ENCODE results near the gene SBNO2.

Gene SBNO2, protein sequence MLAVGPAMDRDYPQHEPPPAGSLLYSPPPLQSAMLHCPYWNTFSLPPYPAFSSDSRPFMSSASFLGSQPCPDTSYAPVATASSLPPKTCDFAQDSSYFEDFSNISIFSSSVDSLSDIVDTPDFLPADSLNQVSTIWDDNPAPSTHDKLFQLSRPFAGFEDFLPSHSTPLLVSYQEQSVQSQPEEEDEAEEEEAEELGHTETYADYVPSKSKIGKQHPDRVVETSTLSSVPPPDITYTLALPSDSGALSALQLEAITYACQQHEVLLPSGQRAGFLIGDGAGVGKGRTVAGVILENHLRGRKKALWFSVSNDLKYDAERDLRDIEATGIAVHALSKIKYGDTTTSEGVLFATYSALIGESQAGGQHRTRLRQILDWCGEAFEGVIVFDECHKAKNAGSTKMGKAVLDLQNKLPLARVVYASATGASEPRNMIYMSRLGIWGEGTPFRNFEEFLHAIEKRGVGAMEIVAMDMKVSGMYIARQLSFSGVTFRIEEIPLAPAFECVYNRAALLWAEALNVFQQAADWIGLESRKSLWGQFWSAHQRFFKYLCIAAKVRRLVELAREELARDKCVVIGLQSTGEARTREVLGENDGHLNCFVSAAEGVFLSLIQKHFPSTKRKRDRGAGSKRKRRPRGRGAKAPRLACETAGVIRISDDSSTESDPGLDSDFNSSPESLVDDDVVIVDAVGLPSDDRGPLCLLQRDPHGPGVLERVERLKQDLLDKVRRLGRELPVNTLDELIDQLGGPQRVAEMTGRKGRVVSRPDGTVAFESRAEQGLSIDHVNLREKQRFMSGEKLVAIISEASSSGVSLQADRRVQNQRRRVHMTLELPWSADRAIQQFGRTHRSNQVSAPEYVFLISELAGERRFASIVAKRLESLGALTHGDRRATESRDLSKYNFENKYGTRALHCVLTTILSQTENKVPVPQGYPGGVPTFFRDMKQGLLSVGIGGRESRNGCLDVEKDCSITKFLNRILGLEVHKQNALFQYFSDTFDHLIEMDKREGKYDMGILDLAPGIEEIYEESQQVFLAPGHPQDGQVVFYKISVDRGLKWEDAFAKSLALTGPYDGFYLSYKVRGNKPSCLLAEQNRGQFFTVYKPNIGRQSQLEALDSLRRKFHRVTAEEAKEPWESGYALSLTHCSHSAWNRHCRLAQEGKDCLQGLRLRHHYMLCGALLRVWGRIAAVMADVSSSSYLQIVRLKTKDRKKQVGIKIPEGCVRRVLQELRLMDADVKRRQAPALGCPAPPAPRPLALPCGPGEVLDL (N-terminal part only)

DNA sequence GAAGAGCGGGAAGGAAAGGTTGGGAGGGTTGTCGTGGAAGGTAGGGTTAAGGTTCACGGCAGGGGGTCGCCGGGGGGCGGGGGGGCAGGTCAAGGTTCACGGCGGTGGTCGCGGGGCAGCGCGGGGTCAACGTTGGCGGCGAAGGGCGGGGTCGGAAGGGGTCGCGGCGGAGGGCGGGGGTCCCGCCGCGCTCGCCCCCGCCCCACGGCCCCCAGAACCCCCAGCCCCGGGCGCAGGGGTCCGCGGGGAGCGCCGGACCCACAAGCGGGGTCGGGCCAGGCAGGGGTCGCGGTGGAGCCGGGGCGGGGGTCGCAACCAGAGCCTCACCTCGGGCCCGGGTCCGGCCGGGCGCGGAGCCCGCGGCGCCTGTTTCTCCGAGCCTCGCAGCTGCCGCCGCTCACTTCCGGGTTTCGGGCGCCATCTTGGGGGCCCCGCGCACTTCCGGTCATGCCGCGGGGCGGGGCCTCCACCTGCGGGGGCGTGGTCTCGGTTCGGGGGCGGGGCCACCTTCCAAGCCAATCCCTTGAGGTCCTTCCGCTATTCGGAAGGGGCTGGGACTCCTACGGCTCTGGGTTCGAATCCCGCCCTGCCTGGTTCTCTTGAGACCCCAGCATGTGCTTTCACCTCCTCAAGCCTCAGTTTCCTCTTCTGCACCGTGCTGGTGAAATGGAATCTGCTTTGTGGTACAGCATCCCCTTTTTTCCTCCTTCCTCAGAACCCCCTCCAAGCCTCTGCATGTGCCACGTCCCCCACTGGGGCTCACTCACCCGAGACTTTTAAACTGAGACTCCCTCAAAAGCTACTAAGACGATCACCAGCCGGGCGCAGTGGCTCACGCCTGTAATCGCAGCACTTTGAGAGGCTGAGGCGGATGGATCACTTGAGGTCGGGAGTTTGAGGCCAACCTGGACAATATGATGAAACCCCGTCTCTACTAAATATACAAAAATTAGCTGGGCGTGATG lies at the start of gene SBNO2:
TSS of gene SBNO2 (minus strand) at position 424 of the 965 bp plus-strand sequence. CDS start 19,992 bp downstream, outside the sequence.
- Histone ChIP-seq H3K27ac (peak within 1 kb of the TSS; percentile 95 to 100 (median 99)), H3K4me3 (peak within 1 kb of the TSS; percentile 75 to 96 (median 85))

DNA sequence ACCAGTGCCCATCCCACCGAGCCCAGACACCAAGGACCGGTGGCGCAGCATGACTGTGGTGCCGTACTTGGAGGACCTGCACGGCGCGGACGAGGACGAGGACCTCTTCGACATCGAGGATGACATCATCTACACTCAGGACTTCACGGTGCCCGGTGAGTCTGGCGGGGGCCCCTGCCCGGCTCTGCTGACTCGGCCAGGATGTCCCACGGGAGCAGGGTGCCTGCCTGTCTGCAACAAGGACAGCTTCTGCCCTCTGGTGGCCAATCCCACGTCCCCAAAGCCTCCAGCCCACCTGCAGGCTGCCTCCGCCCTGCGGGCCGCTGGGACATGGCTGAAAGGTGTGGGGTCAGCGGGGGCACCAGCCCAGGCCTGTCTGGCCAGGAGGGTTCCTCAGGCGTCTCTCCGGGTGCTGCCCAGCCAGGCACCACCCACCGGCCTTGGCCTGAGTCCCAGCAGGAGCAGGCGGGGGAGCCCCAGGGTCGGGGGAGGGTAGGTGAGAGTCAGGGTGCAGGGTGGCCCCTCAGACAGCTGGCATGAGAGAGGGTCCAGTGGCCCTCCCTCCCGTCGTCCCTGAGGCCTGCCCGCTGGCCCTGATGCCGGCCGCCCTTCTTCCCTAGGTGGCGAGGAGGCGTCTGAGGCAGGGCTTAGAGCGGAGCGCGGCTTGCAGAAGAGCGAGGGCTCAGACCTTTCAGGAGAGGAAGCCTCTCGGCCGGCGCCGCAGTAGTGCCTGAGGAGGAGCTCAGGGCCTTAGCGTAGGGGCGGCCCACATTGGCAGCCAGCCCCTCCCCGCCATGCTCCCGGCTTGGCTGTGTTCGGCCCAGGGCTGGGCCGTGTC lies 49.2 kb upstream of the SBNO2 start:
- H3K27ac ChIP-seq: no peak overlapping the region
- no peak overlapping the region for H3K4me3 ChIP-seq

DNA sequence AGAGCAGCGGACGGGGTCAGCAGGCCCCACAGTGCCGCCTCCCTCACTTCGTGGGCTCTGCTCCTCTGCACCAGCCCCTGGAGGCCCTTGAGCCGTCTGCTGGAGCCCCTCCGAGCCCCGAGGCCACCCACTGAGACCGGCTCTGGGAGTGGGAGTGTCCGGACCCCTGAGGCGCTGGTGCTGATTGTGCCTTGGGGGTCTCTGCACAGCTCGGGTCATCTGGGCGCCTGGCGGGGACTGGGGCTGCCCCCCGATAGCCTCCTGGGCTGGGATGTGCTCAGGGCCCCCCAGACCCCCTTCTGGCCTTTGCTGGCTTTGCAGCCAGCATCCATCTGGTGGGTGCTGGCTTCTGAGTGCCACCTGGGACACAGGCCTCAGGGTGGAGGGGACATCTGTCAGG lies 48.3 kb upstream of the SBNO2 start:
- Histone ChIP-seq H3K4me3 (no peak overlapping the region), H3K27ac (peak overlapping the region in 2 of 21 experiments; percentile 0 to 64)

DNA sequence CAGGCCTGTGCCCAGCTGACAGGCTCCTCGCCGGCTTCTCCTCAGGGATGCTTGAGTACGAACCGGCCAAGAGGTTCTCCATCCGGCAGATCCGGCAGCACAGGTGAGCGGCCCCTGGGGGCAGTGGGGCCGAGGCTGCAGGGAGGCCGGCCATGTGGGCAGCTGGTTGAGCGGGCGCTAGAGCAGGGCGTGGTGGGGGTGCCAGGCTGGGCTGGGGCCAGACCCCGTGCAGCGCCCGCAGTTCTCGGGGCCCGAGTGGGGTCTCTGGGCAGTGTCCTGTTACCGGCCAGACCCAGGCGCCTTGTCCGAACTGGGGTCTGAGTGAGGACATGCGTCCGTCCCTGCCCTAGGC lies 47.8 kb upstream of the SBNO2 start:
- H3K27ac ChIP-seq: peak overlapping the region in 4 of 21 experiments; percentile 0 to 64 (median 32)
- H3K4me3 ChIP-seq: no peak overlapping the region

DNA sequence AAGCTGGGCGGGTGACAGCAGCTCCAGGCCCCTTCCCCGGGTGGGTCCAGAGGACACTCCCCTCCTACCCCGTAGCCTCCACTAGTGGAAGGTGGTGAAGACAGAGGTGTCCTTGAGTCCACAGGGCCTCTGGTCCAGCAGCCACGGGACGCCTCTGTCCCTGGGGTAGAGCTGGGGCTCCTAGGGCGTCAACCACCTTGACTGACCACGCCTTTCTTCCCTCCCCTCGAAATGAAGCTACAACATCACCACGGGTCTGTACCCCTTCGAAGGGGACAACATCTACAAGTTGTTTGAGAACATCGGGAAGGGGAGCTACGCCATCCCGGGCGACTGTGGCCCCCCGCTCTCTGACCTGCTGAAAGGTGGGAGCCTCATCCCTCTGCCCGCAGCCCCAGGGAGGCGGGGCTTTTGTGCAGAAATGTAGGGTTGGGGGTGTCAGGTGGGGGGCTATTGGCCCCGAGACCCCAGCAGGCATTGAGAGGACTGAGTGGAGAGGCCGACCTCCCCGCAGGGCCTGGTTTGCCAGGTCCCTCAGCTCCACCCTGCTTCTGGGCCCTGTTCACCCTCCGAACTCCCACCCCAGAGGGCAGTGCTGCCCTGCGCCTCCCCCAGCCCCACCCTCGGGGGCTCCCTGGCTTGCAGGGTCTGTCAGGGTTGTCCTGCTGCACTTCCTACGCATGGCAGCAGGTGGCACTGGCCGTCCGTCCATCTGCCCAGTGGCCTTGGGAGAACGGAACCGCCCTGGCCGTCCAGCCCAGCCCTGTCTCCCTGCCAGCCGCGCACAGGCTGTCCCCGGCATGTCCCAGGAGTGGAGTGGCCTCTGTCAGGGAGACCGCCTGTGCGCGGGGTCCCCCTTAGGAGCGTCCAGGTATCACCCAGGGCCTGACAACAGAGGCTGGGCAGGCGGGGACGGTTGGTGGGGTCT lies 47.2 kb upstream of the SBNO2 start:
- H3K27ac ChIP-seq: peak overlapping the region in 5 of 21 experiments; percentile 4 to 64 (median 21)
- H3K4me3 ChIP-seq: no peak overlapping the region

DNA sequence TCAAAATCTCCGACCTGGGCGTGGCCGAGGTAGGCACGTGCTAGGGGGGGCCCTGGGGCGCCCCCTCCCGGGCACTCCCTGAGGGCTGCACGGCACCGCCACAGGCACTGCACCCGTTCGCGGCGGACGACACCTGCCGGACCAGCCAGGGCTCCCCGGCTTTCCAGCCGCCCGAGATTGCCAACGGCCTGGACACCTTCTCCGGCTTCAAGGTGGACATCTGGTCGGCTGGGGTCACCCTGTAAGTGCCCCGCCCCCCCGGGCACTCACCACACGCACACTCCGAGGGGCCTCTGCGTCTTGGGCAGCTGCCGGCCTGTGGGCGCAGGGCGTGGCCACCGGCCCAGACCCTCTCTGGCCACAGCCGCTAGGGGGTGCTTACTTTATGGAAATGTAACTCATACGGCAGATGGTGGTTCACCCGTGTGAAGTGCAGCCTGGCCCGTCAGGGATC lies 46.4 kb upstream of the SBNO2 start:
- Histone ChIP-seq H3K27ac (peak overlapping the region in 3 of 21 experiments; percentile 10 to 23 (median 21)), H3K4me3 (no peak overlapping the region)

DNA sequence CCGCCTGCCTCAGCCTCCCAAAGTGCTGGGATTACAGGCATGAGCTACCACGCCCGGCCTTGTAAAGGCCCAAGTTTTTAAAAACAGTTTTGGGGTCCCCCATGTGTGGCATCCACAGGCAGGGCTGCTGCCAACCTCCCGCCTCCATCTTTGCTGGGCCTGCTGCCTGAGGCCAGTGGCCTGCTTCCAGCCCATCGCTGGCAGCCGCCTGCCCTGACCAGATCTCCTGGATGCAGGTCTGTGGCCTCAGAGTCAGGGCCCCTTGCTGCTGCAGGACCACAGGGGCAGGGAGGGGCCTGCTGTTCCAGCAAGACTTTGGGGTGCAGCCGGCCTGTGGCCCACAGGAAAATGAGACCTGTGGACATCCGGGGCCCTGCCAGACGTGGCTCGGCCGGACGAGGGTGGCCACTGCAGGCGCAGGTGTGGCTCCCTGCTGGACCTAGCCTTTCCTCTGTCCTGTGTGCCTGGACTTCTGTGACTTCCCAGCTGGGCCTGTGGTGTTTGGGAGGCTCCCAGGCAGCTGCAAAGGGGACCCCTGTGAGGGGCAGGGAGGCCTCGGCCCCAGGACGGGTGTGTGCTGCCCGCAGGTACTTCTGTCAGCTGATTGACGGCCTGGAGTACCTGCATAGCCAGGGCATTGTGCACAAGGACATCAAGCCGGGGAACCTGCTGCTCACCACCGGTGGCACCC lies 45.9 kb upstream of the SBNO2 start:
- Histone ChIP-seq H3K27ac (peak overlapping the region in 3 of 21 experiments; percentile 10 to 23 (median 21)), H3K4me3 (no peak overlapping the region)

DNA sequence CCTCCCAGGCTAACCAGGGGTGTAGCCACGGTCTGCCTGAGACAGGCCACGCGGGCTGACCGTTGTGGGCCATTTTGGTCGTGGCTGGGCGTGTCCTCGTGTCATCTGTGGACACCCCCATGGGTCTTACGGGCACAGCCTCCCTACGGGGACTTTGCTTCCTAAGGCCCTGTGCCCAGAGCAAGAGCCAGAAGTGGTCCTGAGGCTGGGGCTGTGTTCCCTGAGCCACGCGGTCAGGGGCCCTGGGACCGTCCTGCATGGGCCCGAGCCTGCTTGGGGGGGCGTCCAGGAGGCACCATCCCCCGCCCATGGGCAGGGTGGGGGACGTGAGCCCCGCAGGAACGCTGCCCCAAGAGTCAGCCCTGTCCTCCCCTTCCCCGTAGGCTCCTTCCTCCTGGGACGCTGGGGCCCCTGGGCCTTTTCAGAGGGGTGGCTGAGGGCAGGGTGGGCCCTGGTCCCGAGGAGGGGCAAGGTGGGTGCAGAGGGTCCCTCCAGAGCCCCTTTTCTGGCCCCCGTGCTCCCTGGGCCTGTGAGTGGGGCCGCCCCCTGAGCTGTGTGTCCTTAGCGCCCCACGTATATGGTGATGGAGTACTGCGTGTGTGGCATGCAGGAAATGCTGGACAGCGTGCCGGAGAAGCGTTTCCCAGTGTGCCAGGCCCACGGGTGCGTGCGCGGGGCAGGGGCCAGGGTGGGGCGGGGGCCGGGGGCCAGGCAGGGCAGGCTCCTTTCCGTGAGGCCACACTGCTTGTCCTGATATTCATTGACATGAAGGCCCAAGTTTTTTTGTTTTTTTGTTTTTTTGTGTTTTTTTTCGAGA lies 44.9 kb upstream of the SBNO2 start:
- Histone ChIP-seq H3K27ac (peak overlapping the region in 14 of 21 experiments; percentile 2 to 75 (median 50)), H3K4me3 (no peak overlapping the region)

DNA sequence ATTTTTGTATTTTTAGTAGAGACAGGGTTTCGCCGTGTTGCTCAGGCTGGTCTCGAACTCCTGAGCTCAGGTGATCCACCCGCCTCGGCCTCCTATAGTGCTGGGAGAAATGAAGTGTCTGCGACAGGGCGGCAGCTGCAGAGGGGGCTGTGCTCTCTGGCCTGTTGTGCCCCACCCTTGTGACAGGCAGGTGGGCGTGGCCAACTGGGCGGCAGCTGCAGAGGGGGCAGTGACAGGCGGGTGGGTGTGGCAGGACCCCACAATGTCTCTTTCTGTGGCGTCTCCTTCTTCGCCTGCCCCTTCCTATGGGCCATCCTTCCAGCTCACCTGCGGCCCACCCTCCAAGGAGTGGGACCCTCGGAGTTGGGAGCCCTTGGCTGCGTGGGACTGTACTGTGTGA lies 43.3 kb upstream of the SBNO2 start:
- Histone ChIP-seq H3K27ac (peak overlapping the region in 6 of 21 experiments; percentile 1 to 57 (median 40)), H3K4me3 (no peak overlapping the region)

DNA sequence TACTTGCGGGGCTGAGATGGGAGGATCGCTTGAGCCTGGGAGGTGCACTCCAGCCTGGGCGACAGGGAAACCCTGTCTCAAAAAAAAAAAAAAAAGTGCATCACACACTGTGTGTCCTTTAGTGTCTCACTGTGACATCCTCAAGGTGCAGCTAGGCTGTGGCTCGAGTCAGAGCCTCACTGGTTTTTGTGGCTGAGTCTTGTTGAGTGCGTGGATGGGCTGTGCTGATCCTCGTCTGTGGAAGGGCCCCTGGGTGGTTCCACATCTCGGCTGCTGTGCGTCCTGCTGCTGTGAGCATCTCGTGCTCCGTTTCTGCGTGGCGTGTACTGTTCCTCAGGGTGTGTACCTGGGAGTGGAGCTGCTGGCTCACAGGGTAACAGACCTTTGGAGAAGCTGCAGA lies 42.7 kb upstream of the SBNO2 start:
- Histone ChIP-seq H3K4me3 (no peak overlapping the region), H3K27ac (peak overlapping the region in 5 of 21 experiments; percentile 56 to 91 (median 64))

DNA sequence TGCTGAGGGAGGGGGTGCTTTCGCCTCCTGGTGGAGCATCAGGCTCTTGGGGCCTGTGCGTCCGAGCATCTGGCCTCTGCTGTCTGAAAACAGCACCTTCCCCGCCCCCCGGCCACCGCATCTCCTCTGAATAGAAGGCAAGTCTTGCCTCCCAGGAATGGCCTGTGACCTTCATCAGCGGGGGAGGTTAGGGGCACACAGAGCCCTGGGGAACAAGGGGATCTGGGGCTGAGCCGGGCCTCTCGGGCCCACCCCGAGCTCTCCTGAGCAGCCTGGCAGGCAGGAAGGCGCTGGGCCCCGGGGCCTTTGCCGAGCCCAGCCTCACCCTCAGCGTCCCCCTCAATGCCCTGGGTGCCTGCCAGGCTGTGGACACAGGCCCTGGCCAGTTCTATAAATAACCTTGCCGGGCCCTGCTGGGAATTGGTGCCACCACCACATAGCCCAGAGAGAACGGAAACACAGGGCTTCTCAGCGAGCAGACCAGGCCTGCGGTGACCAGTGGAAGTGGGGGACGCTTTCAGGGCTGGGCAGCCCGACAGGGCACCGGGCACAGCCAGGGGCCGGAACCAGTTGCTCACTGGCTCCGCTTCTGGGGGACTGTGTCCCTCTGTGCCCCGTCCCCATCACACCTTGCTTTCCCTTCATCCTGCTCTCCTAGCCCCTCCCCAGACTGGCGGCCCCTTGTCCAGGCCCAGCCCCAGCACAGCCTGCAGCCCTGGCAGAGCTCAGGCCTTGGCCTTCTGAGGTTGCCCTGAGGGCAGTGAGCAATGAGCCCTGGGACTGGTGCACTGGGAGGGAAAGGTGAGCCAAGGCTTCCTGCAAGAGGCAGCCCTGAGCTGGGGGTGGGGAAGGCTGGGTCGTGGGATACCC lies 41.0 kb upstream of the SBNO2 start:
- no peak overlapping the region for H3K4me3 ChIP-seq
- H3K27ac ChIP-seq: peak overlapping the region in 20 of 21 experiments; percentile 60 to 91 (median 82)

DNA sequence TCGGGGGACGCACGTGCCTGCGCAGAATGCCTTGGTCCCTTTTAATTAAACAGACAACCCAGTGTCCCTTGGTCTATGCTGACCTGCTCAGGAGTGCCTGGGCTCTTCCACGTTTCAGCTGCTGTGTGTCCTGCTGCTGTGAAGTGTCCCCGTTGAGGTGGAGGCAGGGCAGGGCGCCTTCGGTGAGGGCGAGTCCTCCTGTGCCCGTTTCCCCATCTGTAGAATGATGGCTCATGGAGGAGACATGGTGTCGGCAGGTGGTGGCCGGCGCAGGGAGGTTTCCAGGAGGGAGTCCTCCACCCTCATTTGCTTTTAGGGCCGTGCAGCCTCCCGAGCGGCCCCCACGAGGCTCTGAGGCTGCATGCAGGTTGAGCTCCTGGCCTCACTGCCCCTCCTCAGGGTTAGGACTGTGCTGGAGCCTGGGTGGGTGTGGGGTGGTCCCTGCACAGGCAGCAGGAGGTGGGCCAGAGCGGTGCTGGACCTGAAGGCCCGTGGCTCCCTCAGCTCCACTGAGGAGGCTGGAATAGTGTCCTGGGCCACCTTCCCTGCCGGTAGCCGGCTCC lies 40.3 kb upstream of the SBNO2 start:
- no peak overlapping the region for H3K4me3 ChIP-seq

DNA sequence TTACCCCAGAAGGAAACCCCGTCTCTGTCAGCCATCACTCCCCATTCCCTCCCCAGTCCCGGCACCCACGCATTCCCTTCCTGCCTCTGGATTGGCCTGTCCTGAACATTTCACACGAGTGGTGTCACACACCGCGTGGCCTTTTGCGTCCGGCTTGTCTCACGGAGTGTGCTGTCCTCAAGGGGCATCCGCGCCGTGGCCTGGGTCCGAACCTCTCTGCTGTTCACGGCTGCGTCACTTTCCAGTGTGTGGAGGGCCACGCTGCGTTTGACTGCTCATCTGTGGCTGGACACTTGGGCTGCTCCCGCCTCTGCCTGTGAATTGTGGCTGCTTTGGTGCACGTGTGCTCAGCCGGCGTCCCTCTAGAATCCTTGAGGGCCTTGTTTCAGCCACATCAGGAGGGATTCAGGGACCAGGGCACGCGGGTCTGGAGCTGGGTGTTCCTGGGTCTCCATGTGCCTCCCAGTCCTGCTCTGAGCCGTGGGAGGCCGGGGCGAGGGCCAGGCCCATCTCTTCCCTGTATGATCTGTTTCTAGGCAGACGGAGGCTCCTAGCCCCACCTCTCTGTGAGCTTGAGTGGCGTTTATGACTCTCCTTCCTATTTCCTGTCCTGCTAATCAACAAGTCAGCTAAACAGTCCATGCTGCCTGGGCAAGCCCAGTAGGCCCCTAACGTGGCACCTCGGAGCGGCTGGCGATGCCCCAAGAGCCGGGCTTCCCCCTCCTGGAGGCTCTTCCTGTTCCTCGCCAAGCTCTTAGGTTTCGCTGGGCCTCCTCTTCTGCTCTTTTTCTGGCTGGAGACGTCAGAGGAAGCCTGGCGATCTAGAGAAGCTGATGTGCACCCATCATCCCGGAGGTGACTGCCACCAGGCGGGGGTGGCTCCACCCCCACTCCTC lies 39.6 kb upstream of the SBNO2 start:
- Histone ChIP-seq H3K4me3 (peak overlapping the region in 2 of 7 experiments; percentile 1 to 4), H3K27ac (peak overlapping the region; percentile 27 to 91 (median 82))

More for the DNA sequence above, 40.3 kb upstream of the SBNO2 start:
- peak overlapping the region; percentile 27 to 91 (median 82) for H3K27ac ChIP-seq
